ENCODE results near the gene SNX33. TPM values are rescaled to one million over a fixed set of nuclear protein-coding genes. Genes with fewer than 3 reads are reported as not detected.
"Not testable (repeated sequence)": the region's sequence is repeated elsewhere in the genome, so short reads cannot be mapped to it uniquely, and the experiment has no call there.

The SNX33 gene
- total and polyA plus RNA-seq, 11 donors: 7.7 to 20.9 (median 11.3) TPM

DNA sequence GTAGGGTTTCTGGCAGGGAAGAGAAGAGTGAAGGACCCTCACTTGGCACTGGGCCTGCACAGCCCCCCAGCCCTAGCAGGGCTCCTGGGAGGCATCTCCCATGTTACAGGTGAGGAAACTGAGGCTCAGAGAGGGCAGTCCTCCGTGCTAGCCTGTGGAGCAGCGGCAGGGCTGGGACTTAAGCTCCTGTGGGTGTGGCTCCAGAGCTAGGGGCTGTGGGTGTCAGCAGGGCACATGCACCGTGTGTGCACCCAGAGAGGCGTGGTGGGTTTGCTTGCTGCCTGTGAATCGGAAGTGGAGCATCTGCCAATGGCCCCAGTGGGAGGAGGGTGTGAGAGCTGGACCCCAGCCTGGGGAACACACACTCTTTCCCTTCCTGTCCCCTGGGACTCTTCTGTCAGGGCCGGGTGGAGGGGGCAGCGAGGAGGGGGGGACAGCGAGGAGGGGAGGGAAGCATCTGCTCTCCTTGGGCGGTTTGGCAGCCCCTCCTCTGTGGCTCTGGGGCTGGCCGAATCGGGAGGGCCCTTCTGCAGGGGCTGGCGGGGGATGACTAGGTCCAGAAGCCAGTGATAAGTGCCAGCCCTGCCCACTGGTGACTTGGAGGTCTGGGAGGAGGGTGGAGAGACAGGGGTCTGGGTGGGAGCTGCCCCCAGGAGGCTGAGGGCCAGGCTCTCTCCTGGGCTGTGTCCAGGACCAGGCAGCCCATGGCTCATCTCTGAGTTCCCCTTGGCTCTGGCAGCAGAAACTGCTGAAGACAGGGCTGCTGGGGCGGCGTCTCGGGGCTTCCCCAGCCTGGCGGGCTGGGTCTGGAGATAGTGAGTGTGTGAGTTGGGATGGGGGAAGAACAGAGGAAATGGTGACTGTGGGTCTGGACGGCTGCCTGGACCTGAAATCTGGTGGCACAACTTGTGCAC, 52.5 kb downstream of the SNX33 start:
- intact Hi-C loops (cut with DNase I); H3K36me3 ChIP-seq; H3K27me3 ChIP-seq; H3K4me3 ChIP-seq; H3K9me3 ChIP-seq: not testable (repeated sequence)
- peaks cover 0 to 72% (median 39%) of the 10 kb centered on the region in 12 donors for H3K4me1 ChIP-seq
- H3K27ac ChIP-seq: peak overlapping the region in 11 of 12 donors; percentile 37 to 93 (median 63)
- ATAC-seq (peak; percentile 16 to 52 (median 28)), DNase-seq (peak; percentile 65 to 82 (median 72))
- 15 to 25% (median 23%) methylated on average over 4 to 16 of the region's 17 CpGs for WGBS, 4 donors

DNA sequence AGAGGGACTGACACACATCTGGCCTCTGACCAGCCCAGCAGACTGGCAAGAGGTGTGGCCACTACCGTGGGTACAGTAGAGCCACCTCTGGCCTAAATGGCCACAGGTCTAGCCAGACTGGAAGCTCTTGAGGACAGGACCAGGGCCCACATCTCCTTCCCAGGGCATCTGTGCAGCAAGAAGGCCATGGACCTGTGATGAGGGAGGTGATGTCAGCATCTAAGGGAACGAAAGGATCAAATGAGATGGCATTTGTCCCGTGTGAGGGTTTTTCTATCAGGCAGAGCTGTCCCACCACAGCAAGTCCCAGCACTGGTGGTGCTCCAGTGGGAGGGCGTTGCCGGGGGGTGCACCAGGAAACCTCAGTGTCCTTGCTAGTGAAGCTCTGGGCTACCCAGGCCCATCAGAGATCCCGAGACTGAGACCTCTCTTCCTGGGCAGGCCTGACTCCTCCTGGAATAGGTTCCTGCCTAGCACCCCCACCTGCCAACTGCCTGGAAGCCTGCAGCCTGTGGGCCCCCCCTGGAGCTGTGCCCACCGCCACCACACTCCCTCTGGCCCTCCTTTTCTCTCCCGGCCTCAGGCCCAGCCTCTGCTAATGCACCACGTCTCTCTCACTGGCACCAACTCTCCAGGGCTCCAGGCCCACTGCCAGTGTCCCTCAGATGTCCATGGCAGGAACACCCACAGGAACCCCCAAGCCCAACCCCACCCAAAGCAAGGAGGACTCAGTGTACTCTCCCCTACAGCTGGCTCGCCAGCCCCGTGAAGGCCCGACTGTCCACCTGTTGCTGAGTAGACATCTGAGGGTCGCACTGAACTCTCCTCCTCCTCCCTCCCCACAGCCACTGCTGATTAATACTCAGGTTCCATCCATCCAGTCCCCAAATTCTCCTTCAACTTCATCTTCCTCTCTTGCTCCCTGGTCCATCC, 53.6 kb downstream of the SNX33 start:
- H3K9me3 ChIP-seq; intact Hi-C loops (cut with DNase I); ATAC-seq; H3K4me3 ChIP-seq; DNase-seq; H3K36me3 ChIP-seq; H3K27me3 ChIP-seq: not testable (repeated sequence)
- Histone ChIP-seq H3K27ac (peak overlapping the region in 11 of 12 donors; percentile 21 to 93 (median 57)), H3K4me1 (peaks cover 0 to 73% (median 32%) of the 10 kb centered on the region in 12 donors)
- WGBS, 4 donors: 80 to 85% (median 83%) methylated on average over 7 to 13 of the region's 13 CpGs

DNA sequence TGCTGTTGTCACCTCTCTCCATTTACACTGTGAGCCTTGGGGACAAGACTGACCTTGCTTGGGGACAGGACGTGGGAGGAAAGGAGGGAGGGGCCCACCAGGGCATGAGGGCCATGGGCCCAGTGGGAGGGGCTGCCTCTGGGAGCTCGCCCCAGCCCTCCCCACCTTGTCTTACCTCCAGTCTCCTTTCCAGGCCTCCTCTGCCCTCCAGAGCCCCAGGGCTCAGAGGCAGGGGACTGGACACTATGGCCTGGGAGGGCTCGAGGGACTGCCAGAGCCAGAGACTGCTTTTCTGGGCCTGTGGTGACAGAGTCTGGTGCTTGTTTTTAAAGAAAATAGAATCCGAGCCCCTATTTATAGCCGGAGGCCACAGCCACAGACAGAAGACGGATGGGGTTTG, 54.7 kb downstream of the SNX33 start:
- Histone ChIP-seq H3K27ac (peak overlapping the region in 8 of 12 donors; percentile 44 to 93 (median 62)), H3K36me3 (no peaks in the 10 kb centered on the region), H3K9me3 (no peaks in the 10 kb centered on the region), H3K4me3 (no peak overlapping the region), H3K4me1 (peaks cover 0 to 81% (median 33%) of the 10 kb centered on the region in 12 donors), H3K27me3 (no peaks in the 10 kb centered on the region)
- TF ChIP-seq POLR2A (IDR thresholded peaks at IDR 0.05): no peak
- TF ChIP-seq, protein P1, sequence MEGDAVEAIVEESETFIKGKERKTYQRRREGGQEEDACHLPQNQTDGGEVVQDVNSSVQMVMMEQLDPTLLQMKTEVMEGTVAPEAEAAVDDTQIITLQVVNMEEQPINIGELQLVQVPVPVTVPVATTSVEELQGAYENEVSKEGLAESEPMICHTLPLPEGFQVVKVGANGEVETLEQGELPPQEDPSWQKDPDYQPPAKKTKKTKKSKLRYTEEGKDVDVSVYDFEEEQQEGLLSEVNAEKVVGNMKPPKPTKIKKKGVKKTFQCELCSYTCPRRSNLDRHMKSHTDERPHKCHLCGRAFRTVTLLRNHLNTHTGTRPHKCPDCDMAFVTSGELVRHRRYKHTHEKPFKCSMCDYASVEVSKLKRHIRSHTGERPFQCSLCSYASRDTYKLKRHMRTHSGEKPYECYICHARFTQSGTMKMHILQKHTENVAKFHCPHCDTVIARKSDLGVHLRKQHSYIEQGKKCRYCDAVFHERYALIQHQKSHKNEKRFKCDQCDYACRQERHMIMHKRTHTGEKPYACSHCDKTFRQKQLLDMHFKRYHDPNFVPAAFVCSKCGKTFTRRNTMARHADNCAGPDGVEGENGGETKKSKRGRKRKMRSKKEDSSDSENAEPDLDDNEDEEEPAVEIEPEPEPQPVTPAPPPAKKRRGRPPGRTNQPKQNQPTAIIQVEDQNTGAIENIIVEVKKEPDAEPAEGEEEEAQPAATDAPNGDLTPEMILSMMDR (IDR thresholded peaks at IDR 0.05): no peak
- DNase-seq (no peak), ATAC-seq (no peak)
- intact Hi-C loops (cut with DNase I): no loop called here
- WGBS, 4 donors: 62 to 74% (median 68%) methylated on average over 3 to 6 of the region's 6 CpGs

DNA sequence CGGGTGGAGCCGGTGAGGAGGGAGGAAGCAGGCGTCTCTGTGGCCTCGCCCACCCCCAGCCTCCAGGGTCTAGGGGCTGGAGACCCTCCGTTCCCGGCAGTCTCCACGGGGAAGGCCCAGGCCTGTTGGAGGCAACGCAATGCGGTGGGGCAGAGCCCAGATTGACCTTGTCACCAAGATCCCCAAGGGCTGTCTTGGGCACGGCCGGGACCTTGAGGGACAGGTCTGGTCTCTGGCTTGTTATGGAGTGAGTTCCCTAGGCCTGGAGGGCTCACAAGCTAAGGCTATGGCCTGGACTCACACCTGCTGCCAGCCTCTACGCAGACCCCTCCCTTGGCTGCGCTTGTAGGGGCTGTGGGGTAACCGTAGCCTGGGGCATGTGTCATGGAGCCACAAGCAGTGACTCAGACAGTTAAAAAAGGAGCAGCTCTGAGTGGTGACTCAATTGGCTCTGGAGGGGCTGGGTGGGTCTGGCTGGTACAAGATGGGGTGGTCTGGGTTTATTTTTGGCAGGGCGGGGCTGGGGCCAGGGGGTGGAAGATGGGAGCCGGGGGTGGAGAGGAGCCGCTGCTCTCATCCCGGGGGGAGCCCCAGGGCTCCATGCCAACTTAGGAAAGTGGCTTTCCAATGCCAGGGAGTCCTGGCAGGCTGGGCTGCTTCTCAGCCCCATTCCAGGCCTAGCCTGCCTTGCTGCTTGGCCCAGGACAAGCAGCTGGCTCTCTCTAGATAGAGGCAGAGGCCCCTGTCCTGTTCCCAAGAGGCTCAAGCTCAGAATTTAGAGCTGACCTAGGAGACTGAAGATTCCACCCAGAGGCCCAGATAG, 55.9 kb downstream of the SNX33 start:
- Histone ChIP-seq H3K27ac (peak overlapping the region in 8 of 12 donors; percentile 53 to 89 (median 78)), H3K4me3 (peak overlapping the region in 1 of 12 donors; percentile 2), H3K4me1 (peaks cover 0 to 78% (median 34%) of the 10 kb centered on the region in 12 donors)
- H3K27me3 ChIP-seq; H3K9me3 ChIP-seq; H3K36me3 ChIP-seq; intact Hi-C loops (cut with DNase I); DNase-seq: not testable (repeated sequence)
- 66 to 88% (median 83%) methylated on average over 6 to 12 of the region's 18 CpGs; no CpG with 5 or more reads in 1 of the 4 donors for WGBS, 4 donors
- ATAC-seq: peak in 3 of 4 donors; percentile 44 to 67 (median 59)

DNA sequence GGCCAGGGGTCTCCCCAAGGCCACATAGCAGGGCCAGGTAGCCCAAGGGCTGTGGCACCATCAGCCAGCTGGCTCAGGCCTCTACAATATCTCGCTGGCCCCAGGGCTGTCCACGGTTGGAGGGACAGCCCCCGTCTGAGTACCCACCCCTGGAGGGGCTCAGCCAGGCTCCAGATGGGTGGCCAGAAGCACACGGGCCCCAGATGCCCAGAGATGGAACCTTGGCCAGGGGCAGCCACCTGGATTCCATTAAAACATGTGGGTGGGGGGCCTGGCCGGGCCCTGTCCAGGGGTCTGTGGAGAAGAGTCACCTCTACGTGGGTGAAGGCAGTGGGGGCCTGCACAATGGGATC, 56.5 kb downstream of the SNX33 start:
- ATAC-seq (peak in 1 of 4 donors; percentile 2), DNase-seq (no peak)
- H3K4me1 ChIP-seq: peaks cover 0 to 78% (median 35%) of the 10 kb centered on the region in 12 donors
- H3K36me3 ChIP-seq: no peaks in the 10 kb centered on the region
- intact Hi-C loops (cut with DNase I): no loop called here
- no peaks in the 10 kb centered on the region for H3K27me3 ChIP-seq
- WGBS, 4 donors: 59 to 92% (median 74%) methylated on average over 2 to 6 of the region's 6 CpGs
- no peaks in the 10 kb centered on the region for H3K9me3 ChIP-seq
- peak overlapping the region; percentile 49 to 89 (median 62) for H3K27ac ChIP-seq
- peak overlapping the region in 1 of 12 donors; percentile 2 for H3K4me3 ChIP-seq
- TF ChIP-seq, protein P1 (IDR thresholded peaks at IDR 0.05): no peak
- no peak for TF ChIP-seq POLR2A (IDR thresholded peaks at IDR 0.05)

Data from heart left ventricle (tissue), 16 donors.